ENCODE results near the gene ZC3H7A. TPM values are rescaled to one million over a fixed set of nuclear protein-coding genes. Genes with fewer than 3 reads are reported as not detected.
A peak's percentile ranks its signal among the peaks of the same experiment; 100 is the strongest.

ZC3H7A gene
- total RNA-seq, 1 donor from 2014 or later = 24.5 TPM

DNA sequence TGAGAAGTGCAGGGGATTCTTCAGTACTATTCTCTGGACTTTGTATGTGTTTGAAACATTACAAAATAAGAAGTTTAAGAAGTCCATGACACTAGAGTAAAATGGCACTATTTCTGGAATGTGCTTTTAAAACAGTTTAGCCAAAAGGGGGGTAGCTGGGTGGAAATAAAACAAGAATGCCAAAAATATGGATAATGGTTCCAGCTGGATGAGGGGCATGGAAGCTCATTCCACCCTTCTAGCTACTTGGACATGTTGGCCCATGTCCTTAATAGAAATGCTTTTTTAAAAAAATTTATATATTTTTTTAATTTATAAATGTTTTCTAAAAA is 13.1 kb downstream of the ZC3H7A start:
- no peak for ATAC-seq
- DNase-seq = no peak
- intact Hi-C loops (cut with micrococcal nuclease) = no loop called here

DNA sequence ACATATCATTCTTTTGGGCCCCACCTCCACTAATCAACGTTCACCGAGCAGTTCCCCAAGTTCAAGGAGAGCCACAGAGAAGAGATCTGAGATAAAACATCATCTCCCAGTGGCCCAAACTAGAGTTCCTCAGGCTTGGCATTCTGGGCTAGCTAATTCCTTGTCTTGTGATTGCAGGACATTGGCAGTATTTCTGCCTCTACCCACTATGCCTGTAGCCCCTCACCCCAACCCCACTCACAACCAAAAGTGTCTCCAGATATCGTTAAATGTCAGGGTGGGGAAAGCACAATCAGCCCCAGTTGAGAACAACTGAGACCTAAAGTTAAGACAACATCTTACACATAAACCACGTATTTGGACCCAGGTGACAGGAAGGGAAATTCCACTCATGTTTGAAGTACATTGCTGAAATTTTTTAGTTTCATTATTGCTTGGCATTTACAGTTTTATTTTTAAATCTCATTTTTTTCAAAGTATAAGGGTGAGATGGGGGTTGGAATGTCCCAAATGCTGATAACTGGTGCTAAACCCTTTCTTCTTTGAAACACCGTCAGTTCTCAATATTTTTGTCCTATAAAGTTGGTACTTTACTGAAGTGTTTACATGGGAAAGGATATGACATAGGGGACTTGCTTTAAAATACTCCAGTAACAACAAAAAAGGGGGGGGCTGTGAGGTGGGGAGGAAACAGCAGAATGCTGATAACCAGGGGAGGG is 13.6 kb downstream of the ZC3H7A start:
- peak; percentile 47 for ATAC-seq
- no peak for DNase-seq
- intact Hi-C loops (cut with micrococcal nuclease) = no loop called here

DNA sequence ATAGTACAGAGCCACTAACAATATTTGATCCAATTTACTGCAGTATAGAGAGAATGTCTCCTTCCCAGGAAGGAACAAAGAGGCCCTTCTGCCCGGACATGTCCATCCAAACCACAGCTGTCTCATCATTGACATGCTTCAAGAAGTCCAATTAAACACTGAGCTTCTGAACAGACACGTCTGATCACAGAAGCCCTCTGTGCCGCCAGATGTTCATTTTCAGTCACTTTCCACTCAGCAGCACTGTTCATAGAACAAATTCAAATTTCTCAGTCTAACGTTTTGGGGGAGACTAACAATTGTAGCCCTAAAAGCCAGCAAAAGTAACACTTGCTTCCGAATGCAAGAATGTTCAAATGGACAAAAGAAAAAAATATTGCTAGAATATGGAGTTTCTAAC is 15.3 kb downstream of the ZC3H7A start:
- intact Hi-C loops (cut with micrococcal nuclease) = no loop called here
- ATAC-seq = peak; percentile 18
- no peak for DNase-seq

DNA sequence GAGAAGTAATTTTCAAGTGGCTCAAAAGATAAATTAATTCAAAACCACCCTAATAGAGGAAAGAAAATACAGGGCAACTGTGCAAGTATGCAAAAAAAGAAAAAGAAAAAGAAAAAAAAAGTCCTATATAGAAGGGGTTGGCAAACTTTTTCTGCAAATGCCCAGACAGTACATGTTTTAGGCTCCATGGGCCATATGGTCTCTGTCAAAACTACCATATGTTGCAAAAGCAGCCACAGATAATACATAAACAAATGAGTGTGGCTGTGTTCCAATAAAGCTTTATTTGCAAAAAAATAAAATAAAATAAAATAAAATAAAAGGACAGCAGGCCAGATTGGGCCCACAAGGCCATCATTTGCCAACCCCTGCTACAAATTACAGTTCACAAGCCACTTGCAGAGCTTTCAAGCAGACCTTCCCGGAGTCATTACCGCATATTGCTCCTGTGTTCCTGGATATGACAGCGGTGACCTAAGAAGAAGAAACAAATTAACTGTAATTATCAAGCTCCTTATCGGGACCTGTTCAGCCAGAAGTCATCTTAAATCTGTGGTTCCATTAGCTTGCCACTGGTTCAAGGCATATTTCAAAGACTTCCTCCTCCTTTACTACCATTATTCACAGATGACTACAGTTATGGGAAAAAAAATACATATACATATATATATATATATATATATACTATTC is 15.9 kb downstream of the ZC3H7A start:
- intact Hi-C loops (cut with micrococcal nuclease) = no loop called here
- ATAC-seq = no peak
- no peak for DNase-seq

DNA sequence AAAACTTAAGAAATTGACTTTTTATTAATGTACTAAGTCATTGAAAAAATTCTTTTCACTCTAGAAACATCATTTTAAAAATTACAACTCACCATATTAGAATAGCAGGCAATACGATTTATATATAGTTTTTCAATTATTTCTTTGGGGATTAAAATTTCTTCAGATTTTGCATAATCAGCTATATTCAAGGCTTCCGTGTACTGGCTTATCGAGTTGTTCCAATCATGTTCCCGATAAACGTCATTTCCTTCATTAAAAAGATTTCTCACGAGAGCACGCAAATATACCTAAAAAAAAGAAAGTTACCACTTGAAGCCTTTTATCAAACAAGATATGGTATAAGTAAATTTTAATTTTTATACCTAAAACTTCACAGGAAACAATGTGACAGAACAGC is 18.0 kb downstream of the ZC3H7A start:
- DNase-seq (no peak), ATAC-seq (no peak)
- intact Hi-C loops (cut with micrococcal nuclease) = no loop called here

DNA sequence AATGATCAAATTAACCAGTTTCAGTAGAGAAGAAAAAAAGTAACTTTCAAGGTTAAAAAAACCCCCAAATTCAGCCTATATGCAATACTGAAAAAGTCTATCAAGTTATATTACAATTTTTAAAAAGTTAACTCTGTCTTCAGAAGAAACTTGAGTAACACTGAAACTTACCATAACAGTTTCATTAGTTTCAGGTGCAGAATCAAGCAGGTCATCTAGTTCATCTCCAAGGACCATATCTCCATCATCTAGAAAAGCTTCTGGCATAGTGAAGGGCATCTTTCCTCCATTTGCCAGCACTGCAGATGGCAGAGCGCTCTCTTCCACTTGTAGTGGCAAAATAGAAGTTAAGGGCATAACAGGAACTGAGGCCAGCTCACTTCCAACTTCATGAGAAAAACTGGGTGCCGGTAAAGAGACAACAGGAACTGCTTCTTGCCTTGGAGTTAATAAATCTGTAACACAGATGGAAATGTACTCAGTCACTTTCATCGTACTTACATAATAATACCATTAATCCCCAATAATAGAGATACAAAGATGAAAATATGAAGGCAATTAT is 22.9 kb downstream of the ZC3H7A start:
- ATAC-seq = no peak
- DNase-seq = no peak
- intact Hi-C loops (cut with micrococcal nuclease) = no loop called here

DNA sequence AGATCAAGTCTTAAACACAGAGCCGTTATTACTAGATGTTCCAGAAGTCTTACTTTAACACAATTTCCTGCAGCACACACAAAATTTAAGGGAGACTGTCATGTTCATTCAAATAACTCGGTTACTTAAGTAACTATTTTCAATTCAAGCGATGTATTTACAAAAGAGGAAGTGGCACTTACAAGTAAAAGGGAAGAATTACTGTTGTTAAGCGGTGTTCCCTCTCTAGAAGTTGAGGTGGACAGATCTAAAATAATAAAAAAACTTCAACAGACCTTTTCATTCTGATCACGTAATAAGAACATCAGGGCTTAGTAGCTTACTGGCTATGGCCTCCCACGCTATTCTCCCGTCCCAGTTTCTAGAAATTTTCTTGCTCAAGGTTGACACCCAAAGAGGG is 28.2 kb downstream of the ZC3H7A start:
- DNase-seq (no peak), ATAC-seq (no peak)
- intact Hi-C loops (cut with micrococcal nuclease) = no loop called here

GRCh38 chr16:11762431-11762830 is 34.6 kb downstream of the ZC3H7A start:
- intact Hi-C loops (cut with micrococcal nuclease) = no loop called here
- ATAC-seq (no peak), DNase-seq (no peak)

DNA sequence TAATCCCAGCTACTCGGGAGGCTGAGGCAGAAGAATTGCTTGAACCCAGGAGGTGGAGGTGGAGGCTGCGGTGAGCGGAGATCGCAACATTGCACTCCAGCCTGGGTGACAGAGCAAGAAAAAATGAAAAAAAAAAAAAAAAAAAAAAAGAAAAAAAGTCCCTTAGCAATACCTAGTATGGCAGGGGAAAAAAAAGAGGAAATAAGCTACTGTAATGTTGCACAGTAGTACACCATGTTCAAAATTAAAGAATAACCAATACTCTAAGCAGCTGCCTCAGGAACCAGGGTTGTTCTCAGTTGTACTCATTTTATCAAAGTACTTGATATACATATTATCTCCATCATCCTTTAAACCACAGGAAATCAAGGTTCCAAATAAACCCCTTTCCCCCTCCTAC is 37.1 kb downstream of the ZC3H7A start:
- no peak for DNase-seq
- intact Hi-C loops (cut with micrococcal nuclease) = no loop called here

DNA sequence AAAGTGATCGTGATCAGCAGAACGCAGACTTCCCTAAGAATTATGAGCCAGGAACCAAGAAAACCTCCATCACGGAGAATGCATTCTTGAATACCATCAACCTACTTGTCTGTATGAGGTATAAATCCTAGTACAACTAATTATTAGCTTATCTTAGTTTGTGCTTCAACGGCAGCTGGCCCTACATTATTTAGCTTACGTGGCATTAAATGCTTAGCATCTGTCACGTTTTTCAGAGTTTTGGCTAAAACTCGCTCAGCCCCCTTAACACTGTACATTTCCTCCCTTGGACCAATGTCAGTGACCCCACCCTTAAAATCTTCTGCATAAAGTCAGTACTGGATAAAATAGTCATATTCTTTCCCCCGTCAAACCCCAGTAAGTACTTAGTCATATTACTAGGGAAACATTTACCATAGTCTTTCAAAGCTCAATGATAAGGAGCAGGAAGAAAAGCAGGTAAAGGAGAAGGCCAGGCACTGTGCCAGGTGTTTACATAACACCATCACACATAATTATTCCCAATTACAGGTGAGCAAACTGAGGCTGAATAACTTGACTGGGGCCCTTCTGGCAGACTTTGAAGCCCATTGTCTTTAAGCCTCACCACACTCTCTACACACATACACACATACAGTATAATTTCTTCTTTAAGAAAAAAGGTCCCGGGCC is 37.8 kb downstream of the ZC3H7A start:
- no peak for ATAC-seq
- intact Hi-C loops (cut with micrococcal nuclease) = no loop called here
- DNase-seq = no peak

More for the DNA sequence above, 37.1 kb downstream of the ZC3H7A start:
- ATAC-seq = no peak

GRCh38 chr16:11757671-11758545 is 39.1 kb downstream of the ZC3H7A start:
- intact Hi-C loops (cut with micrococcal nuclease) = no loop called here
- ATAC-seq (no peak), DNase-seq (no peak)

DNA sequence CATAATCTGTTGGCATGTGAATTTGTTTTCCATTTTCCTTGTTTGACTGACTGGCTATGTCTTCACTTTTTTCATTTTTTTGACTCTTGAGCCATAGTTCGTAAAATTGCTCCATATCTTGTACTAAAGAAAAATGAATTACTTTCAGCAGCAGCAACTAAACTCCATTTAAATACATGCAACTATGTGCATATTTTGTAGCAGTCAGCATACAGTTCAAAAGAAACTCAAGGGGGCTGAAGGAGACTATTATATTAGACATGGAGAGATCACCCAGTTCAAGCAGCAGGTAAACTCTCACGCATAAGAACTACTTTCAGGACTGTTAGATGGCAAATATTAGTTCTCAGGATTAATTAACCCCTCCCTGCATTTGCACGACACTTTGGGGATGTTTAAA is 40.8 kb downstream of the ZC3H7A start:
- DNase-seq (no peak), ATAC-seq (no peak)
- intact Hi-C loops (cut with micrococcal nuclease) = no loop called here

DNA sequence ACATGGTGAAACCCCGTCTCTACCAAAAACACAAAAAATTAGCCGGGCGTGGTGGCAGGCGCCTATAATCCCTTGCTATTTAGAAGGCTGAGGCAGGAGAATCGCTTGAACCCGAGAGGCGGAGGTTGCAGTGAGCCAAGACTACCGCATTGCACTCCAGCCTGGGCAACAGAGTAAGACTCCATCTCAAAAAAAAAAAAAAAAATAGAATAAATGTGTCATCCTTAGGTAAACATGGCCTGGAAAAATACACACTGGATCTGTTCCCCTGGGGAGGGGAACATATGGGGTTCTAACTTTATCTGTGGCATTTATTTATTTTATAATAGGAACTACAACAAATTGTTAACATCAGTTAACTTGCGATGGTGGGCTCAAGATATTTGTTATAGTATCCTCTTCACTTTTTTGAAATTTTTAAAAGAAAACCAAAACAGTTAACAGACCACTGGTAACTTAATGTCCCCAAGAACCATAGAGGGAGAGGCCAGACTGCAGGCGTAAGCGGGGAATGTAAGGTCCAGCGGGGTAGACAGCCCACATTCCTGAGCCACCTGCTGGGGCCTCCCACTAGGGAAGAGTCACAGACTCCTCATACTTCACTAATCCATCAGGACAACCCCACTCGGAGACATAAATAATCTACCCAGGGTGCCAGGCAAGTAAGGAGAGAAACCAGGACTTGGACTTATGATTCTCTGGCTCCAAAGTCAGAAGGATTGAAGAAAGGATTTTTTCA is 41.9 kb downstream of the ZC3H7A start:
- DNase-seq (no peak), ATAC-seq (no peak)
- intact Hi-C loops (cut with micrococcal nuclease) = no loop called here

- ATAC-seq (no peak), DNase-seq (no peak)
- intact Hi-C loops (cut with micrococcal nuclease) = no loop called here
Observed at GRCh38 chr16:11752856-11753255, 44.2 kb downstream of the ZC3H7A start.

DNA sequence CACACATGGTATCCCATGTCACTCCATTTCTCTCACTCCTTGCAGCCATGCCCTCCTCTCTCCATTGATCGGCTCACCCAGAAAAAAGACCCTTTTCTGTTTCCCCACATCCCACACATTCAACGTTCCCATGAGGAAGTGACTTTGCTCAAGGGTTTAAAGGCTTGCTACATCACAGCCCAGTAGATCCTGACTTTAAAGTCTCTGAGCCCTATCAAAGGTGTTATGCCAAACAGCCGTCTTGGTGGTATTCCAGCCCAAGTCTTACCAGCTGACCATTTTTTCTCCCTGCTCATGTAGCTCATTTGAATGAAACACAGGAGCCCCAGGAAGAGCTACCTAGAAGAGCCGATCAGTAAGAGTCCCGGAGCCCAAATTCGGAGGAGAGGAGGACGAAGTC is 47.0 kb downstream of the ZC3H7A start:
- ATAC-seq (no peak), DNase-seq (no peak)
- intact Hi-C loops (cut with micrococcal nuclease) = no loop called here

- no peak for ATAC-seq
- intact Hi-C loops (cut with micrococcal nuclease) = loop anchor here (10.0 kb wide), 1 partner anchor 46 kb away; the partner anchor contains the start of gene ZC3H7A
- no peak for DNase-seq
Observed at GRCh38 chr16:11748404-11749254, 48.4 kb downstream of the ZC3H7A start.

DNA sequence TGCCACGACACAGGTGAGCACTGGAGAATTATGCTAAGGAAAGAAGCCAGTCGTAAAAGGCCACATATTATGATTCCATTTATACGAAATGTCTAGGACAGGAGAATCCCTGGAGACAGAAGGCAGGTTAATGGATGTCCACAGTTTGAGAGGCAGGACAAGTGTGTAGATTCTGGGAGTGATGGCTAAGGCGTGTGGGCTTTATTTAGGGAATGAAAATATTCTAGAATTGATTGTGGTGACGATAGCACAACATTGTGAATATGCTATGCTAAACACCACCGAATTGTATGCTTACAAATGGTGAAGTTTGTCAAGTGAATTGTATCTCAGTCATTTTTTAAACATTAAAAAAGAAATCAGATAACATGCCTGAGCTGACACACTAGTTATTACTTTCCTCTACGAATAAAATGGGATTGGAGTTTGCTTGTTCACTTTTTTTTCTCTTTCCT is 49.1 kb downstream of the ZC3H7A start:
- DNase-seq (no peak), ATAC-seq (no peak)
- intact Hi-C loops (cut with micrococcal nuclease) = loop anchor here (10.0 kb wide), 1 partner anchor 47 kb away; the partner anchor contains the start of gene ZC3H7A

DNA sequence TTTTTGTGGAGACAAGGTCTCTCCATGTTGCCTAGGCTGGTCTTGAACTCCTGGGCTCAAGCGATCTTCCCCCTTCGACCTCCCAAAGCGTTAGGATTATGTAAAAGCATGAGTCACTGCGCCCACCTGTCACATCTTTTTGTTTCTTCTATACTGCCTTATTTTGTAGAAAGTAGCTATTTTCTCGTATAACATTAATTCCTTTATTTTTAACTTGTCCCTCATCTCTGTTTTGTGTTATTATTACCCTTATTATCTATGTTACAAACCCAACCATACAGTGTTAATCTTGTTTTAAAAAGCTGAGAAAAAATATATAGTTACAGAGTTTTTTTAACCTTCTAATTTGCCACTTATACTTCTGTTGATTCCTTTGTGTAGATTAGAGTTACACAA is 53.0 kb downstream of the ZC3H7A start:
- intact Hi-C loops (cut with micrococcal nuclease) = loop anchor here (10.0 kb wide), 1 partner anchor 51 kb away; the partner anchor contains the start of gene ZC3H7A
- no peak for DNase-seq
- no peak for ATAC-seq

All from left ventricle myocardium superior (tissue), 1 donor.